Panc1 (cell line): ENCODE data around the gene CFAP45. TPM values are rescaled to one million over a fixed set of nuclear protein-coding genes. Genes with fewer than 3 reads are reported as not detected.

ENCODE experiments used
- ATAC-seq: fragments of 200-7000 bp; cut with Tn5 transposase; 2 replicates; pipeline ENCODE4 v1.9.1; 2020; ENCODE audit warnings: mild to moderate bottlenecking, moderate library complexity
- BruUV-seq: library from RNA; stranded (reverse); fragments of 400-500 nt; replicated peaks from 2 replicates; lab custom pipeline; 2021; lab: Mats Ljungman, UMichigan
- CTCF ChIA-PET: fragments of 300-600 bp; sonication (Branson Sonifier 250); formaldehyde crosslinking; loops from one replicate; lab custom pipeline; 2022; ENCODE audit warnings: antibody characterized with exemption; lab: Charles Lee
- POLR2A ChIA-PET: fragments of 300-600 bp; sonication (Branson Sonifier 250); formaldehyde crosslinking; loops from one replicate; lab custom pipeline; 2022; ENCODE audit warnings: antibody characterized with exemption; lab: Charles Lee
- DNase-seq: peaks from one replicate; pipeline ENCODE4 v3.0.0-alpha.2; 2010; ENCODE audit warnings: low read depth, low spot score
- H3K27ac ChIP-seq: 2 replicates; pipeline ENCODE4 v1.5.1; 2011; ENCODE audit warnings: mild to moderate bottlenecking, low read length, inconsistent platforms
- H3K27me3 ChIP-seq: fragments of 200-500 bp; sonication (Bioruptor generic); 2 replicates; pipeline ENCODE4 v1.6.0; 2014; ENCODE audit warnings: low read length, inconsistent platforms; ENCODE audit not compliant: control insufficient read depth, insufficient read depth
- H3K36me3 ChIP-seq: fragments of 200-500 bp; sonication (Bioruptor generic); 2 replicates; pipeline ENCODE4 v1.5.1; 2014; ENCODE audit warnings: inconsistent platforms, mild to moderate bottlenecking, low read length, moderate library complexity; ENCODE audit not compliant: control insufficient read depth, insufficient read depth
- H3K4me1 ChIP-seq: 2 replicates; pipeline ENCODE4 v1.5.1; 2011; ENCODE audit warnings: inconsistent platforms, mild to moderate bottlenecking, low read length, moderate library complexity; ENCODE audit not compliant: control insufficient read depth, insufficient read depth
- H3K4me3 ChIP-seq, 2 experiments: 2 replicates each; pipeline ENCODE4 v1.5.1; 2011 to 2012; ENCODE audit warnings: low read depth in 2 of 2, low read length in 2 of 2, mild to moderate bottlenecking in 2 of 2, inconsistent platforms in 1 of 2, moderate library complexity in 1 of 2
- H3K9me3 ChIP-seq: fragments of 200-500 bp; sonication (Bioruptor generic); 2 replicates; pipeline ENCODE4 v1.5.1; 2014; ENCODE audit warnings: low read depth, mild to moderate bottlenecking, inconsistent platforms, low read length, moderate library complexity; ENCODE audit not compliant: control insufficient read depth, insufficient read depth
- CTCF ChIP-seq: fragments of 450-650 bp; IDR thresholded peaks from 2 replicates; pipeline ENCODE4 v1.5.1; 2017; ENCODE audit warnings: mild to moderate bottlenecking
- POLR2AphosphoS5 ChIP-seq: IDR thresholded peaks from 2 replicates; pipeline ENCODE4 v1.6.1; 2012; ENCODE audit warnings: mild to moderate bottlenecking, low read depth, low read length, moderate library complexity
- REST ChIP-seq, 2 experiments: IDR thresholded peaks; 2 replicates each; pipeline ENCODE4 v1.6.1; 2011 to 2012; ENCODE audit warnings: low read depth in 2 of 2, control low read depth in 1 of 2, low read length in 1 of 2, mild to moderate bottlenecking in 1 of 2, moderate library complexity in 1 of 2; ENCODE audit not compliant: insufficient read depth in 1 of 2
- SIN3A ChIP-seq: IDR thresholded peaks from 2 replicates; pipeline ENCODE4 v1.6.1; 2012; ENCODE audit warnings: low read depth, mild to moderate bottlenecking, low read length, moderate library complexity, borderline replicate concordance; ENCODE audit not compliant: insufficient read depth
- TCF7L2 ChIP-seq: IDR thresholded peaks from 2 replicates; pipeline ENCODE4 v1.6.1; 2011; ENCODE audit warnings: mild to moderate bottlenecking, low read depth, low read length, inconsistent platforms
- in situ Hi-C: cut with HindIII; loops from 2 replicates; pipeline ENCODE4 v1.10.0; 2016; ENCODE audit warnings: low sequenced_read_pairs, low pct_unique_long_range_greater_than_20kb
- intact Hi-C: fragments of 100-400 bp; cut with micrococcal nuclease; formaldehyde crosslinking; loops from one replicate; pipeline ENCODE4 v1.10.0; 2022; ENCODE audit not compliant: unreplicated experiment
- total RNA-seq: library from RNA; stranded (reverse); gene quantifications from one replicate; pipeline ENCODE4 v1.2.1, GENCODE V29; 2021; ENCODE audit not compliant: unreplicated experiment

The CFAP45 gene
- total RNA-seq, 1 experiment from 2014 or later, result 1.6 TPM

GRCh38 chr1:159854693-159855192 is 45.2 kb downstream of the CFAP45 start:
- H3K4me1 ChIP-seq, result peaks cover 9% of the 10 kb centered on the region; the same call in 1 of the 2 replicates
- no peaks in the 10 kb centered on the region for H3K27me3 ChIP-seq
- H3K4me3 ChIP-seq, result peak overlapping the region; percentile 53 to 57
- in situ Hi-C loops, result no loop called here
- no peaks in the 10 kb centered on the region for H3K9me3 ChIP-seq
- no peak for DNase-seq
- peak; percentile 95 for ATAC-seq
- no peak overlapping the region for H3K27ac ChIP-seq
- ChIA-PET CTCF (no interaction called here), POLR2A (no interaction called here)
- intact Hi-C loops, result loop anchor here (2.0 kb wide), 1 partner anchor 74 kb away; the partner anchor contains the start of gene DUSP23
- no peaks in the 10 kb centered on the region for H3K36me3 ChIP-seq
- no TSS peak for BruUV-seq
- TF ChIP-seq TCF7L2 (no peak), SIN3A (no peak), REST (IDR thresholded peaks at IDR 0.05; ENCODE audit: insufficient read depth in 1 of 2, low read depth in 2 of 2, low read length in 1 of 2) (no peak), CTCF (no peak), POLR2AphosphoS5 (no peak)

- no TSS peak for BruUV-seq
- Histone ChIP-seq H3K4me3 (peak overlapping the region; percentile 53 to 57), H3K9me3 (no peaks in the 10 kb centered on the region), H3K36me3 (no peaks in the 10 kb centered on the region), H3K27ac (no peak overlapping the region), H3K27me3 (no peaks in the 10 kb centered on the region), H3K4me1 (peaks cover 9% of the 10 kb centered on the region; the same call in 1 of the 2 replicates)
- DNase-seq (no peak), ATAC-seq (peak; percentile 90)
- ChIA-PET CTCF (no interaction called here), POLR2A (no interaction called here)
- intact Hi-C loops, result loop anchor here (2.0 kb wide), 1 partner anchor 73 kb away; the partner anchor contains the start of gene DUSP23
- in situ Hi-C loops, result no loop called here
- TF ChIP-seq CTCF, result no peak
- TF ChIP-seq REST (IDR thresholded peaks at IDR 0.05; ENCODE audit: insufficient read depth in 1 of 2, low read depth in 2 of 2, low read length in 1 of 2), result no peak
- TF ChIP-seq TCF7L2, result no peak
- no peak for TF ChIP-seq POLR2AphosphoS5
- TF ChIP-seq SIN3A, result no peak
Observed at GRCh38 chr1:159854116-159854692, 45.8 kb downstream of the CFAP45 start.
